ENCODE results near the gene RAET1L.
"Not testable (repeated sequence)": the region's sequence is repeated elsewhere in the genome, so short reads cannot be mapped to it uniquely, and the experiment has no call there.

The RAET1L gene
- 0 to 0.77 (median 0) reads per million in 17 experiments for total RNA-seq

- DNase-seq, result peak in 2 of 4 experiments; percentile 9 to 14
Observed at GRCh38 chr6:150025201-150025917, at the start of gene RAET1L. TSS of gene RAET1L (minus strand) at chr6:150025532. CDS start at chr6:150025471, 61 bp downstream.

GRCh38 chr6:150075034-150075421 is 49.7 kb upstream of the RAET1L start:
- no peak for DNase-seq

GRCh38 chr6:150074396-150075033 is 49.2 kb upstream of the RAET1L start:
- not testable (repeated sequence) for DNase-seq

- peak; percentile 39 to 70 (median 63) for DNase-seq
Observed at GRCh38 chr6:150072201-150072600, 46.9 kb upstream of the RAET1L start.

- DNase-seq, result no peak
Observed at GRCh38 chr6:150070236-150070818, 45.0 kb upstream of the RAET1L start.

GRCh38 chr6:150069706-150070105 is 44.4 kb upstream of the RAET1L start:
- no peak for DNase-seq

GRCh38 chr6:150068720-150069648 is 43.7 kb upstream of the RAET1L start, which contains the start of gene ULBP3:
TSS of gene ULBP3 (minus strand) at chr6:150069121. CDS start at chr6:150069066, 55 bp downstream.
- peak; percentile 86 to 93 (median 88) for DNase-seq

GRCh38 chr6:150068151-150068550 is 42.8 kb upstream of the RAET1L start:
- DNase-seq, result no peak

- DNase-seq, result no peak
Observed at GRCh38 chr6:150065083-150065482, 39.8 kb upstream of the RAET1L start.

- DNase-seq, result no peak
Observed at GRCh38 chr6:150063640-150064039, 38.3 kb upstream of the RAET1L start.

GRCh38 chr6:150059973-150060372 is 34.6 kb upstream of the RAET1L start:
- DNase-seq, result not testable (repeated sequence)

GRCh38 chr6:150058986-150059385 is 33.7 kb upstream of the RAET1L start:
- DNase-seq, result no peak

- no peak for DNase-seq
Observed at GRCh38 chr6:150058231-150058792, 33.0 kb upstream of the RAET1L start.

GRCh38 chr6:150057501-150057951 is 32.2 kb upstream of the RAET1L start:
- DNase-seq, result no peak

- no peak for DNase-seq
Observed at GRCh38 chr6:150056916-150057315, 31.6 kb upstream of the RAET1L start.

GRCh38 chr6:150056156-150056555 is 30.8 kb upstream of the RAET1L start:
- no peak for DNase-seq

GRCh38 chr6:150055131-150055530 is 29.8 kb upstream of the RAET1L start:
- DNase-seq, result no peak

GRCh38 chr6:150053450-150053849 is 28.1 kb upstream of the RAET1L start:
- DNase-seq, result no peak

GRCh38 chr6:150050846-150051245 is 25.5 kb upstream of the RAET1L start:
- no peak for DNase-seq

- no peak for DNase-seq
Observed at GRCh38 chr6:150048099-150048498, 22.8 kb upstream of the RAET1L start.

- DNase-seq, result no peak
Observed at GRCh38 chr6:150046943-150047342, 21.6 kb upstream of the RAET1L start.

GRCh38 chr6:150044621-150045145 is 19.4 kb upstream of the RAET1L start:
- DNase-seq, result no peak
